GM23338 (cell line): ENCODE measurements around the gene RGS3. TPM values are rescaled to one million over a fixed set of nuclear protein-coding genes. Genes with fewer than 3 reads are reported as not detected.

ENCODE experiments used
- ATAC-seq: fragments of 200-7000 bp; cut with Tn5 transposase; 3 replicates; pipeline ENCODE4 v1.9.1; 2020
- DNase-seq: peaks from one replicate; pipeline ENCODE4 v3.0.0-alpha.2; 2015; ENCODE audit warnings: low spot score
- H2AFZ ChIP-seq: fragments of 200-600 bp; sonication (generic); 2 replicates; pipeline ENCODE4 v1.8.0; 2016; ENCODE audit warnings: antibody characterized with exemption, mild to moderate bottlenecking, moderate library complexity
- H3F3A ChIP-seq: fragments of 200-600 bp; sonication (generic); replicated peaks from 2 replicates; pipeline ENCODE4 v1.8.0; 2017; ENCODE audit warnings: antibody characterized with exemption, mixed run types, low read depth
- H3K27ac ChIP-seq: fragments of 200-600 bp; sonication (generic); 2 replicates; pipeline ENCODE4 v1.6.1; 2016; ENCODE audit warnings: low read depth
- H3K27me3 ChIP-seq: fragments of 200-600 bp; sonication (generic); 2 replicates; pipeline ENCODE4 v1.8.0; 2016; ENCODE audit warnings: mild to moderate bottlenecking, mixed run types, moderate library complexity; ENCODE audit not compliant: insufficient read depth
- H3K36me3 ChIP-seq: fragments of 200-600 bp; sonication (generic); 2 replicates; pipeline ENCODE4 v1.8.0; 2016; ENCODE audit warnings: mild to moderate bottlenecking; ENCODE audit not compliant: insufficient read depth
- H3K4me1 ChIP-seq: fragments of 200-600 bp; sonication (generic); 2 replicates; pipeline ENCODE4 v1.8.0; 2016; ENCODE audit warnings: mild to moderate bottlenecking, moderate library complexity; ENCODE audit not compliant: insufficient read depth
- H3K4me2 ChIP-seq: fragments of 200-600 bp; sonication (generic); 2 replicates; pipeline ENCODE4 v1.7.1; 2017; ENCODE audit warnings: mixed run types
- H3K4me3 ChIP-seq: fragments of 200-600 bp; sonication (generic); 2 replicates; pipeline ENCODE4 v1.6.1; 2016; ENCODE audit warnings: mixed run types
- H3K79me2 ChIP-seq: fragments of 200-600 bp; sonication (generic); replicated peaks from 2 replicates; pipeline ENCODE4 v1.8.0; 2017; ENCODE audit warnings: mild to moderate bottlenecking; ENCODE audit not compliant: insufficient read depth
- H3K9me2 ChIP-seq: fragments of 200-600 bp; sonication (generic); 2 replicates; pipeline ENCODE4 v1.8.0; 2017; ENCODE audit not compliant: insufficient read depth
- H4K20me1 ChIP-seq: fragments of 200-600 bp; sonication (generic); replicated peaks from 2 replicates; pipeline ENCODE4 v1.8.0; 2017; ENCODE audit warnings: mild to moderate bottlenecking; ENCODE audit not compliant: insufficient read depth
- H3K27ac Mint-ChIP-seq: 2 replicates; pipeline ENCODE4 v1.8.0; 2020; ENCODE audit warnings: inconsistent platforms, mild to moderate bottlenecking, moderate library complexity, mixed read lengths
- H3K27me3 Mint-ChIP-seq: 3 replicates; pipeline ENCODE4 v1.8.0; 2022; ENCODE audit warnings: low read depth, mild to moderate bottlenecking, moderate library complexity, mixed read lengths, inconsistent platforms; ENCODE audit not compliant: insufficient read depth, poor library complexity
- H3K36me3 Mint-ChIP-seq: 3 replicates; pipeline ENCODE4 v1.8.0; 2021; ENCODE audit warnings: low read depth, mild to moderate bottlenecking, inconsistent platforms, moderate library complexity, mixed read lengths
- H3K4me1 Mint-ChIP-seq: 3 replicates; pipeline ENCODE4 v1.8.0; 2020; ENCODE audit warnings: mild to moderate bottlenecking, inconsistent platforms, mixed read lengths
- H3K4me3 Mint-ChIP-seq: 3 replicates; pipeline ENCODE4 v1.8.0; 2021; ENCODE audit warnings: moderate library complexity, mild to moderate bottlenecking, inconsistent platforms, mixed read lengths
- H3K9me3 Mint-ChIP-seq: 3 replicates; pipeline ENCODE4 v1.8.0; 2020; ENCODE audit warnings: moderate library complexity, mild to moderate bottlenecking, inconsistent platforms, mixed read lengths
- CREB1 ChIP-seq: fragments of 250-450 bp; sonication (Bioruptor Pico); IDR thresholded peaks from 2 replicates; pipeline ENCODE4 v1.5.0; 2020; ENCODE audit warnings: low read depth, mild to moderate bottlenecking, moderate library complexity
- ETS1 ChIP-seq: IDR thresholded peaks from 2 replicates; pipeline ENCODE4 v1.6.1; 2016; ENCODE audit warnings: antibody characterized with exemption
- EZH2 ChIP-seq: fragments of 200-600 bp; sonication (generic); IDR thresholded peaks from one replicate; pipeline ENCODE4 v1.8.0; 2017; ENCODE audit warnings: antibody characterized with exemption, mild to moderate bottlenecking, low read depth; ENCODE audit not compliant: unreplicated experiment
- EZH2phosphoT487 ChIP-seq: fragments of 200-600 bp; sonication (generic); IDR thresholded peaks from one replicate; pipeline ENCODE4 v1.8.1; 2018; ENCODE audit warnings: antibody characterized with exemption; ENCODE audit not compliant: unreplicated experiment
- JUNB ChIP-seq: IDR thresholded peaks from one replicate; pipeline ENCODE4 v1.6.1; 2016; ENCODE audit warnings: antibody characterized with exemption; ENCODE audit not compliant: unreplicated experiment
- NANOG ChIP-seq: IDR thresholded peaks from 2 replicates; pipeline ENCODE4 v1.6.1; 2016; ENCODE audit warnings: antibody characterized with exemption, borderline replicate concordance
- POLR2AphosphoS5 ChIP-seq: IDR thresholded peaks from 2 replicates; pipeline ENCODE4 v1.6.1; 2016; ENCODE audit warnings: antibody characterized with exemption, low read depth
- STAT1 ChIP-seq: IDR thresholded peaks from one replicate; pipeline ENCODE4 v1.6.1; 2016; ENCODE audit warnings: antibody characterized with exemption; ENCODE audit not compliant: unreplicated experiment
- ZNF114 ChIP-seq: fragments of 250-450 bp; sonication (Bioruptor Pico); IDR thresholded peaks from 2 replicates; pipeline ENCODE4 v1.5.0; 2020; ENCODE audit warnings: mild to moderate bottlenecking, moderate library complexity
- ZNF331 ChIP-seq: fragments of 250-450 bp; sonication (Bioruptor Pico); IDR thresholded peaks from 2 replicates; pipeline ENCODE4 v1.5.0; 2020; ENCODE audit warnings: low read depth, mild to moderate bottlenecking, moderate library complexity
- polyA plus RNA-seq: library from polyadenylated mRNA; unstranded; fragments of >200 nt; fragmentation: Nextera tagmentation; extraction: Ambion mirVana; gene quantifications from 2 replicates; pipeline ENCODE4 v1.2.1, GENCODE V29; 2016
- total RNA-seq: library from RNA; depleted of rRNA; stranded (reverse); fragments of >200 nt; shearing (Covaris generic); gene quantifications from 2 replicates; pipeline ENCODE4 v1.2.3, GENCODE V29; 2014
- TF ChIP-seq, protein P1 (sequence below): IDR thresholded peaks from one replicate; pipeline ENCODE4 v1.6.1; 2018; ENCODE audit warnings: antibody characterized with exemption; ENCODE audit not compliant: unreplicated experiment
- TF ChIP-seq, protein P2 (sequence below), 2 experiments: fragments of 200-600 bp in 1 of 2; sonication (generic) in 1 of 2; conservative IDR thresholded peaks; 2 replicates each; pipeline versions ENCODE4 v1.5.1 to v1.6.1; 2016 to 2017; ENCODE audit warnings: antibody characterized with exemption in 2 of 2, low read depth in 2 of 2, mild to moderate bottlenecking in 2 of 2, moderate library complexity in 1 of 2

RGS3 gene
- total and polyA plus RNA-seq, 2 experiments from 2014 or later: 14.2 to 24.3 TPM

GRCh38 chr9:113513111-113513510, 49.6 kb downstream of the RGS3 start:
- H3K27ac ChIP-seq: no peak overlapping the region
- H3K9me2 ChIP-seq: no peaks in the 10 kb centered on the region
- no peak overlapping the region for H3K4me3 ChIP-seq
- no peaks in the 10 kb centered on the region for H3K79me2 ChIP-seq
- ATAC-seq: no peak
- no peaks in the 10 kb centered on the region for H3K36me3 ChIP-seq
- Mint-ChIP-seq H3K27ac (no peak overlapping the region), H3K27me3 (peaks cover 4% of the 10 kb centered on the region), H3K9me3 (no peaks in the 10 kb centered on the region), H3K4me3 (no peak overlapping the region), H3K36me3 (no peaks in the 10 kb centered on the region), H3K4me1 (peaks cover 3% of the 10 kb centered on the region; the same call in 2 of the 3 replicates)
- TF ChIP-seq ZNF331 (CRISPR knock-in tag): no peak
- TF ChIP-seq NANOG: no peak
- TF ChIP-seq JUNB: no peak
- no peak for TF ChIP-seq STAT1
- TF ChIP-seq ETS1: no peak
- no peak for TF ChIP-seq CREB1
- no peak overlapping the region for H2AFZ ChIP-seq
- H3K4me2 ChIP-seq: no peak overlapping the region
- no peaks in the 10 kb centered on the region for H4K20me1 ChIP-seq
- H3K27me3 ChIP-seq: no peaks in the 10 kb centered on the region
- no peaks in the 10 kb centered on the region for H3F3A ChIP-seq
- H3K4me1 ChIP-seq: no peaks in the 10 kb centered on the region
- no peak for DNase-seq

- Histone ChIP-seq H3F3A (no peaks in the 10 kb centered on the region), H3K36me3 (no peaks in the 10 kb centered on the region), H3K27ac (no peak overlapping the region), H3K4me3 (no peak overlapping the region), H3K27me3 (no peaks in the 10 kb centered on the region), H2AFZ (no peak overlapping the region), H4K20me1 (no peaks in the 10 kb centered on the region), H3K79me2 (no peaks in the 10 kb centered on the region), H3K4me2 (no peak overlapping the region), H3K9me2 (no peaks in the 10 kb centered on the region), H3K4me1 (no peaks in the 10 kb centered on the region)
- H3K9me3 Mint-ChIP-seq: no peaks in the 10 kb centered on the region
- ATAC-seq (no peak), DNase-seq (no peak)
- 0 out of 2 replicates have a peak overlapping the region, but pooled peaks have one; percentile 58 for H3K27ac Mint-ChIP-seq
- H3K36me3 Mint-ChIP-seq: no peaks in the 10 kb centered on the region
- no peak overlapping the region for H3K4me3 Mint-ChIP-seq
- no peaks in the 10 kb centered on the region for H3K27me3 Mint-ChIP-seq
- peaks cover 3% of the 10 kb centered on the region; the same call in 2 of the 3 replicates for H3K4me1 Mint-ChIP-seq
- no peak for TF ChIP-seq POLR2AphosphoS5
- TF ChIP-seq STAT1: no peak
- TF ChIP-seq, protein P1, sequence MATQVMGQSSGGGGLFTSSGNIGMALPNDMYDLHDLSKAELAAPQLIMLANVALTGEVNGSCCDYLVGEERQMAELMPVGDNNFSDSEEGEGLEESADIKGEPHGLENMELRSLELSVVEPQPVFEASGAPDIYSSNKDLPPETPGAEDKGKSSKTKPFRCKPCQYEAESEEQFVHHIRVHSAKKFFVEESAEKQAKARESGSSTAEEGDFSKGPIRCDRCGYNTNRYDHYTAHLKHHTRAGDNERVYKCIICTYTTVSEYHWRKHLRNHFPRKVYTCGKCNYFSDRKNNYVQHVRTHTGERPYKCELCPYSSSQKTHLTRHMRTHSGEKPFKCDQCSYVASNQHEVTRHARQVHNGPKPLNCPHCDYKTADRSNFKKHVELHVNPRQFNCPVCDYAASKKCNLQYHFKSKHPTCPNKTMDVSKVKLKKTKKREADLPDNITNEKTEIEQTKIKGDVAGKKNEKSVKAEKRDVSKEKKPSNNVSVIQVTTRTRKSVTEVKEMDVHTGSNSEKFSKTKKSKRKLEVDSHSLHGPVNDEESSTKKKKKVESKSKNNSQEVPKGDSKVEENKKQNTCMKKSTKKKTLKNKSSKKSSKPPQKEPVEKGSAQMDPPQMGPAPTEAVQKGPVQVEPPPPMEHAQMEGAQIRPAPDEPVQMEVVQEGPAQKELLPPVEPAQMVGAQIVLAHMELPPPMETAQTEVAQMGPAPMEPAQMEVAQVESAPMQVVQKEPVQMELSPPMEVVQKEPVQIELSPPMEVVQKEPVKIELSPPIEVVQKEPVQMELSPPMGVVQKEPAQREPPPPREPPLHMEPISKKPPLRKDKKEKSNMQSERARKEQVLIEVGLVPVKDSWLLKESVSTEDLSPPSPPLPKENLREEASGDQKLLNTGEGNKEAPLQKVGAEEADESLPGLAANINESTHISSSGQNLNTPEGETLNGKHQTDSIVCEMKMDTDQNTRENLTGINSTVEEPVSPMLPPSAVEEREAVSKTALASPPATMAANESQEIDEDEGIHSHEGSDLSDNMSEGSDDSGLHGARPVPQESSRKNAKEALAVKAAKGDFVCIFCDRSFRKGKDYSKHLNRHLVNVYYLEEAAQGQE: no peak
- TF ChIP-seq EZH2phosphoT487: no peak
- no peak for TF ChIP-seq ETS1
- no peak for TF ChIP-seq ZNF331 (CRISPR knock-in tag)
- no peak for TF ChIP-seq JUNB
- TF ChIP-seq ZNF114 (CRISPR knock-in tag): no peak
- no peak for TF ChIP-seq CREB1
- TF ChIP-seq NANOG: no peak
- TF ChIP-seq EZH2: no peak
- TF ChIP-seq, protein P2, sequence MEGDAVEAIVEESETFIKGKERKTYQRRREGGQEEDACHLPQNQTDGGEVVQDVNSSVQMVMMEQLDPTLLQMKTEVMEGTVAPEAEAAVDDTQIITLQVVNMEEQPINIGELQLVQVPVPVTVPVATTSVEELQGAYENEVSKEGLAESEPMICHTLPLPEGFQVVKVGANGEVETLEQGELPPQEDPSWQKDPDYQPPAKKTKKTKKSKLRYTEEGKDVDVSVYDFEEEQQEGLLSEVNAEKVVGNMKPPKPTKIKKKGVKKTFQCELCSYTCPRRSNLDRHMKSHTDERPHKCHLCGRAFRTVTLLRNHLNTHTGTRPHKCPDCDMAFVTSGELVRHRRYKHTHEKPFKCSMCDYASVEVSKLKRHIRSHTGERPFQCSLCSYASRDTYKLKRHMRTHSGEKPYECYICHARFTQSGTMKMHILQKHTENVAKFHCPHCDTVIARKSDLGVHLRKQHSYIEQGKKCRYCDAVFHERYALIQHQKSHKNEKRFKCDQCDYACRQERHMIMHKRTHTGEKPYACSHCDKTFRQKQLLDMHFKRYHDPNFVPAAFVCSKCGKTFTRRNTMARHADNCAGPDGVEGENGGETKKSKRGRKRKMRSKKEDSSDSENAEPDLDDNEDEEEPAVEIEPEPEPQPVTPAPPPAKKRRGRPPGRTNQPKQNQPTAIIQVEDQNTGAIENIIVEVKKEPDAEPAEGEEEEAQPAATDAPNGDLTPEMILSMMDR (conservative IDR thresholded peaks at IDR 0.05; ENCODE audit: low read depth in 2 of 2): no peak
Measured at GRCh38 chr9:113513536-113513935, 50.0 kb downstream of the RGS3 start.
